Activated CD4-positive, alpha-beta memory T cell treated with anti-CD3 and anti-CD28 coated beads for 36 hours (primary cell): ENCODE measurements around the gene HOXA5. TPM values are rescaled to one million over a fixed set of nuclear protein-coding genes. Genes with fewer than 3 reads are reported as not detected.

Source experiments
- CTCF ChIA-PET: fragments of 350-600 bp; sonication (Branson Sonifier 250); formaldehyde crosslinking; loops from one replicate; lab custom pipeline; 2021; ENCODE audit warnings: antibody characterized with exemption, inconsistent platforms; lab: Charles Lee
- POLR2A ChIA-PET: fragments of 350-600 bp; sonication (Branson Sonifier 250); formaldehyde crosslinking; loops from one replicate; lab custom pipeline; 2021; ENCODE audit warnings: antibody characterized with exemption; lab: Charles Lee
- DNase-seq: peaks from one replicate; pipeline ENCODE4 v3.0.0-alpha.2; 2020
- H3K27ac Mint-ChIP-seq: one replicate; pipeline ENCODE4 v1.8.0; 2021; ENCODE audit warnings: mixed read lengths
- H3K27me3 Mint-ChIP-seq: one replicate; pipeline ENCODE4 v1.8.0; 2021; ENCODE audit warnings: mixed read lengths
- H3K36me3 Mint-ChIP-seq: one replicate; pipeline ENCODE4 v1.8.0; 2021; ENCODE audit warnings: mixed read lengths
- H3K4me1 Mint-ChIP-seq: one replicate; pipeline ENCODE4 v1.8.0; 2021; ENCODE audit warnings: low read depth, mixed read lengths
- H3K4me3 Mint-ChIP-seq: one replicate; pipeline ENCODE4 v1.8.0; 2021; ENCODE audit warnings: mild to moderate bottlenecking, mixed read lengths
- H3K9me3 Mint-ChIP-seq: one replicate; pipeline ENCODE4 v1.8.0; 2021; ENCODE audit warnings: mixed read lengths
- intact Hi-C: fragments of 100-400 bp; cut with micrococcal nuclease; formaldehyde crosslinking; loops from one replicate; pipeline ENCODE4 v1.15.1; 2023
- total RNA-seq, 2 experiments: library from RNA; stranded (reverse); gene quantifications; one replicate each; pipeline ENCODE4 v1.2.3, GENCODE V29; 2021

HOXA5 gene
- total RNA-seq, 2 experiments from 2014 or later = not detected

DNA sequence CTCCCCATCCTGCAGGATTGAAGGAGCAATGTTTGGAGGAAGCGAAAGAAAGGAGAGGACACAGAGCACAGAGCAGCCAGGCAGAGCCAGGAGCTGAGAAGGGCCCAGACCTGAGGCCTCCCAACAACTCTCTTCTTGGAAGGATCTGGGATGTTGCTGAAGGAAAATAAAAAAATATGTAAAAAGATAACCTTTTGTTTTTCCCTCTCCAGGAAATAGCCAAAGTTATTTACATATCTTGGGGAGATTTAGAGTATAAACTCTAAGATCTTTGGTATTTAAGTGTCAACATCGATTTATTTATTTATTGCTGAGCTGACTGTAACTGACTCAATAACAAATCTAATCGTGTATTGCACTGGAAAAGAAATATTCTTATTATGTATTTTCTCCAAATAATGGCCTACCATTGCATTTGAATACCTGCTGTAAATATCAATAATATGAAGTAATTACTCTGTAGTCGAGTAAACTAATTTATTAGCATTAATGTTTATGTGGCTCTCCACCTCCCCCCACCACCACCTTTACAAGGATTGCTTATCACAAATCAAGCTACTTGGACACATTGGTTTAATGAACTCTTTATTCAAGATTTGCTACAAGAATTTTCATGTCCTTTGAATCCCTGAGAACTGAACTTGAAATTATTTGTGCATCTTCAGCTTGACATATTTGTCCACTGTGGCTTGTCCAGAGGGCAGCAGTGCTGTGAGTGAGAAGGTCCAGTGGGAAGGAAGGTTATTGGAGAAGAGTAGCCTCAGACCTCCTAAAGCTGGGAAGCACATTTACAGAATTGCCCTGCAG lies 43.4 kb upstream of the HOXA5 start:
- ChIA-PET CTCF (interaction anchor here (0.8 to 6.5 kb wide), 8 partner anchors 8 to 56 kb away, joined by 3 to 45 read pairs (median 4); partner anchors contain the start of genes EVX1 and HOXA13), POLR2A (no interaction called here)
- H3K36me3 Mint-ChIP-seq = peaks cover 4% of the 10 kb centered on the region
- intact Hi-C loops = loop anchor here (5.0 kb wide), 2 partner anchors 35 to 1325 kb away; partner anchors contain the start of gene HOXA3
- no peaks in the 10 kb centered on the region for H3K9me3 Mint-ChIP-seq
- DNase-seq = peak; percentile 3
- peaks cover 80% of the 10 kb centered on the region for H3K27me3 Mint-ChIP-seq
- no peak overlapping the region for H3K4me3 Mint-ChIP-seq
- peaks cover 46% of the 10 kb centered on the region for H3K4me1 Mint-ChIP-seq
- H3K27ac Mint-ChIP-seq = no peak overlapping the region

DNA sequence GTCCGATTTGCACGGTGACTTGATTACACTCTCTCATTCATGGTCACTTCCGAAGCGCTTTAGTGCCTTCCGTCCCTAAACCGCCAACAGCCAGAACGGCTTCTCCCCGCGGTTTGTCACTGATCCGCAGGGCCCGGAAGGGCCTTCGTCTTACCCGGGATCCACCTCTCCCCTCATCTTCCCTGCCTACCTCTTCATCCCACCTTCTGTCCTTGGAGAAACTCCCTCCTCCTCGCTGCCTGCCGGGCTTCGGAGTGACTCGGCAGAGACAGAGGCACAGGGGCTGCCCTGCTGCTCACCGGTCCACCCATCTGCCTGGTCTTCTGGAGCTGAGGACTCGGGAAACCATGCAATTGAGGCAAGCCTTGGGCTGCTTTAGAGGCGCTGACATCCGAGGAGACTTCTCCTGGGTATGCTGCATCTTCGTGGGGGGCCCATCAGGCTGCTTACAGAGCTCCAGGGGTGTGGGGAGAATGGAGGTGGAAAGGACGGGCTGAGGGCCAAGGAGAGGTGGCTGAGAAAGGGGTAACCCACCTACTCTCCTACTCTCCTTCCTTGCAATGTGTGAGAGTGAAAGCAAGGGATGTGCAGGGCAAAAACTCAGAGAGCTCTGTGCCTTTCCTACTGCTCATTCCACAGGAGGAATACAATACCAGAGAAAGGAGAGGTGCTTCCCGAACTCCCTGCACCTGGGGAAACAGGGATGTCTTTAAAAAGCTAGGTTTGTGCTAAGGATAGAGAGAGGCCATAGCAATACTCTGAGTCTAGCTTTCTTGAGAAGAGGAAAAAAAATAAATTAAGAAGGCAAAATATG lies 42.6 kb upstream of the HOXA5 start:
- DNase-seq = peak; percentile 9
- H3K27me3 Mint-ChIP-seq = peaks cover 79% of the 10 kb centered on the region
- intact Hi-C loops = loop anchor here (1.0 to 5.0 kb wide), 4 partner anchors 13 to 1324 kb away; partner anchors contain the start of gene HOXA3
- peaks cover 46% of the 10 kb centered on the region for H3K4me1 Mint-ChIP-seq
- H3K36me3 Mint-ChIP-seq = peaks cover 4% of the 10 kb centered on the region
- H3K9me3 Mint-ChIP-seq = no peaks in the 10 kb centered on the region
- H3K27ac Mint-ChIP-seq = peak overlapping the region; percentile 19
- H3K4me3 Mint-ChIP-seq = peak overlapping the region; percentile 57
- ChIA-PET POLR2A (no interaction called here), CTCF (interaction anchor here (0.8 to 6.5 kb wide), 7 partner anchors 9 to 36 kb away, joined by 3 to 45 read pairs (median 4); partner anchors contain the start of gene HOXA13)

DNA sequence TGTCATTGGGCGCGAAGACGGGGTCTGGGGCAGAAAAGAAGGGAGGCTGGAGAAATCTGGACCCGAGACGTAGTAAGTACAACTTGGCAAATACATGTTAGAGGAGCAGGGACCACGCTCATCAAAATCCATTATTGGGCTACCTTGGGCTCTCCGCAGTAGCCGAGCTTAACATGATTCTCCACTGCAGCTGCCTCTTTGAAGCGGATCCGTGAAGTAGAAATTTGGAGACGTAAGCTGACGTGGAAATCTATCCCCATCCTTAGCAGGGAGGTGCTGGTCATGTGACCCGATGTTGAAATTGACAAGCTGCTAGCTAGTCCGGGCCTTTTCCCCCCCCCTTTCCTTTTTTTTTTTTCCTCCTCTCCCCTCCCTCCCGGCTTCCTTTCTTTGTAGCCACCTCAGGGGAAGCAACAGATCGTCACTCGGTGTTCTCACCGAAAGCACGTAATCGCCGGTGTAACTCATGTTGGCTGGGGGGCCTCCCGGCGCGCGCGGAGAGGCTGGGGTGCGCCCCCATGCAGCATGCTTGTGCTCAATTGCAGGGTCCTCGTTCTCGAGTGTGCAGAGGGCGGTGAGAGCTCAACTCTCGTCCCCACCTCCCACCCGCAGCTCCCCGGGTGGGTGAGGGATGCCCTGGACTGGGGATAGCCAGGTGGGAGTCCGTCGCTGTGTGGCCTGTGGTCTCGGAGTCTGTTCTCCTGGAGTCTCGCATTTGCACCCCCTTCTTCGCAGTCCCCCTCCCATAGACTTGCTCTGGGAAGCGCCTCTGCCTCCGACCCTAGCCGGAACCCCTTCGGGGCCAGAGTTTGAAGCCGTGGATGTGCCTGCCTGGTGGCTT lies 41.8 kb upstream of the HOXA5 start, which contains the start of gene HOXA11:
HOXA11 (minus strand) TSS at position 220 of the 841 bp plus-strand sequence; CDS start at position 132, 88 bp downstream.
- peak within 1 kb of the TSS; percentile 57 for H3K4me3 Mint-ChIP-seq
- DNase-seq = peak; percentile 18
- ChIA-PET POLR2A (no interaction called here), CTCF (interaction anchor here (1.0 to 6.5 kb wide), 3 partner anchors 9 to 24 kb away, joined by 4 to 45 read pairs (median 4); no protein-coding TSS in a partner anchor)
- H3K9me3 Mint-ChIP-seq = no peaks in the 10 kb centered on the region
- H3K4me1 Mint-ChIP-seq = peaks cover 46% of the 10 kb centered on the region
- intact Hi-C loops = loop anchor here (1.0 to 5.0 kb wide), 4 partner anchors 12 to 1323 kb away; partner anchors contain the start of gene HOXA3
- H3K36me3 Mint-ChIP-seq = peaks cover 4% of the 10 kb centered on the region
- peak within 1 kb of the TSS; percentile 24 for H3K27ac Mint-ChIP-seq
- H3K27me3 Mint-ChIP-seq = peaks cover 75% of the 10 kb centered on the region

DNA sequence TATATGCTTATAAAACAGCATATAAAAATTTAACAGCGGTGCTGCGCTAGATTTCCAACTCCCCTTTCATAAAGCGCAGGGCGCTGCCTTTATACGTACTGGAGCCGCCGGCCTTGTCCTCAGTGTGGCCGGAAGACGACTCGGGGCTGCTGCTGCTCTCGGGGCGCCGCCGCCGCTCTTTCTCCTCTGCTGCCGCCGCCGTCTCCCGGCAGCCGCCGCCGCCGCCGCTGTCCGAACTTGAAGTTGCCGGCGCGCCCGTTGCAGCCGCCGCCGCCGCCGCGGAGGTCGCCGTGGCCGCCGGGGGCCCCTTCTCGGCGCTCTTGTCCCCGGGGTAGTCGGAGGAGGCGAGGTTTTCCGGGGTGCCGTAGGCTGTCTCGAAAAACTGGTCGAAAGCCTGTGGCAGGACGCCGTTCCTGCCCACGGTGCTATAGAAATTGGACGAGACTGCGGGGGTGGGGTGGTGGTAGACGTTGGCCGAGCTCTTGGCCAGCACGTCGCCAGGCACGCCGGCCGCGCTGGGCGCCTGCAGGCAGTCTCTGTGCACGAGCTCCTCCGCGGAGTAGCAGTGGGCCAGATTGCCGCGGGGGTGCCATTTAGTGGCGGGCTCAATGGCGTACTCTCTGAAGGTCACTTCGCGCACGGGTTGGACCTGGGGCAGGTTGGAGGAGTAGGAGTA lies 41.0 kb upstream of the HOXA5 start:
- Mint-ChIP-seq H3K27me3 (peaks cover 73% of the 10 kb centered on the region), H3K4me3 (peak overlapping the region; percentile 57), H3K9me3 (no peaks in the 10 kb centered on the region), H3K36me3 (peaks cover 4% of the 10 kb centered on the region), H3K27ac (peak overlapping the region; percentile 24), H3K4me1 (peaks cover 47% of the 10 kb centered on the region)
- peak; percentile 43 for DNase-seq
- ChIA-PET POLR2A (no interaction called here), CTCF (interaction anchor here (1.0 to 6.5 kb wide), 4 partner anchors 10 to 23 kb away, joined by 4 to 45 read pairs (median 6); partner anchors contain the start of gene HOXA9)
- intact Hi-C loops = loop anchor here (1.0 to 5.0 kb wide), 5 partner anchors 11 to 1322 kb away; partner anchors contain the start of gene HOXA3

DNA sequence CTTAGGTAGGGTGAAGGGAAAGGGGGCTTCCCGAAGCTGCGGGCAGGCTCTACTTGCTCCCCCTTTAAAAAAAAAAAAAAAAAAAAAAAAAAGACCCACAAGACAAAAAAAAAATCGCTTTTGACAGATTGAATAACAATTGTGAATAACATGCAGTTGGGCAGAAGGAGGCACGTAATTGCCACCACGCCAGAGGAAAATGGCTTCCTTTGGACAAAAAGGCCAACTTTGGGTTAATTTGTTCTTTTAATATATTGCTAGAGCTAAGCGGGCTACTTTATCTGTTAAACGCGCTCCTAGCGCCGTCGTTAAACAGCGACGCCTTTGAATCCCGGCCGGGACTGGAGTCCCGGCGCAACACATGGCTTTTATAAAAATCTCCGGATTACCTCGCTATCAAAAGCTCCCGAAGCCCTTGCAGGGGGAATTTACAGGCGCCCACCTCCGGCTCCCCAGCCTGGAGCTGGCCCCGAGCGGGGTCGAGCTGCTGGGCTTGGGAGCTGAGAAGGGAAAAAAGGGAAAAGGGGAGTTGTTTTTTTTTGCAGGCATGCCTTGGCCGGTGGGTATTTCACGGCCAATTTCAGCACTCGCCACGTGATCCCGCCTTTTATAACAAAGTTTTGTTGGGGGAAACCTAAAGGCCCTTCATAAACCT lies 40.3 kb upstream of the HOXA5 start:
- H3K27ac Mint-ChIP-seq = no peak overlapping the region
- DNase-seq = peak; percentile 13
- ChIA-PET CTCF (interaction anchor here (1.7 to 6.5 kb wide), 2 partner anchors 11 to 18 kb away, joined by 7 to 45 read pairs; partner anchors contain the start of gene HOXA9), POLR2A (no interaction called here)
- intact Hi-C loops = loop anchor here (1.0 to 2.0 kb wide), 2 partner anchors 15 to 18 kb away; no protein-coding TSS in a partner anchor
- peak overlapping the region; percentile 57 for H3K4me3 Mint-ChIP-seq
- H3K36me3 Mint-ChIP-seq = peaks cover 4% of the 10 kb centered on the region
- peaks cover 73% of the 10 kb centered on the region for H3K27me3 Mint-ChIP-seq
- H3K4me1 Mint-ChIP-seq = peaks cover 44% of the 10 kb centered on the region
- H3K9me3 Mint-ChIP-seq = no peaks in the 10 kb centered on the region

DNA sequence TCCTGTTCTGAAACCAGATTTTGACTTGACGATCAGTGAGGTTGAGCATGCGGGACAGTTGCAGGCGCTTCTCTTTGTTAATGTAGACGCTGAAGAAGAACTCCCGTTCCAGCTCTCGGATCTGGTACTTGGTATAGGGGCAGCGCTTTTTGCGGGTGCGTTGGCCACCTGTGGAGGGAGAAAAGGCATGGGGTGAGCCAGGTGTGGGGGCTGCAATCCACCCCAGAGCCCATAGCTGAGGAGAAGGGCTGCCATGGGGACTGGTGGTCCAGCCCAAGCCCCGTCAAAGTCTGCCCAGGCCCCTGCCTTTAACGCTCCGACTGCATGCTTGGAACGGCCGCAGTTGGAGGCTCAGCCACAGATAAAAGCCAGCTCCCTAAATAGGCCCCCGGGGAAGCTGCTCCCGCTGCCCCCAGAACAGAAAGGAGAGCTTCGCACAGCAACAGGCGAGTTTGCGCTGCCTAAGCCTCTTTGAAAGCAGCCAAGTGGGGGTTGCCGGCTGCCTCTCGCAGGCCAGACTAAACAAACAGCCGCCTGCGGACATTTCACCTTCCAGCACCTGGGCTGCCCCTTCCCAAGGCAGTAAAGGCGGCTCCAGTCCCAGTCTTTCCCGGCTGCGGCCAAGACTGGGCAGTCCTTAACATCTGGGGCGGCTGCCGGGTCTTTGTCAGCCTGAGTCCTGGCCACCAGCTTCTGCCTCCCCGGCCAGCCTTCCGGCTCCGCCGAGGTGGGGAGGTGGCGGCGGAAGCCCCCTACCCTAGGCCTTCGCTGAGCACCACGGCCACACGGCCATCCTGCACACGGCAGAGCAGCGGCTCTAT lies 39.6 kb upstream of the HOXA5 start:
- Mint-ChIP-seq H3K9me3 (no peaks in the 10 kb centered on the region), H3K4me3 (no peak overlapping the region), H3K4me1 (peaks cover 37% of the 10 kb centered on the region), H3K27me3 (peaks cover 71% of the 10 kb centered on the region), H3K27ac (no peak overlapping the region), H3K36me3 (peaks cover 4% of the 10 kb centered on the region)
- POLR2A ChIA-PET = interaction anchor here (1.0 kb wide), 1 partner anchor 13 kb away, joined by 3 read pairs; no protein-coding TSS in a partner anchor
- DNase-seq = peak; percentile 9
- intact Hi-C loops = no loop called here
- CTCF ChIA-PET = interaction anchor here (0.7 to 6.5 kb wide), 5 partner anchors 12 to 22 kb away, joined by 3 to 45 read pairs (median 7); partner anchors contain the start of gene HOXA9

DNA sequence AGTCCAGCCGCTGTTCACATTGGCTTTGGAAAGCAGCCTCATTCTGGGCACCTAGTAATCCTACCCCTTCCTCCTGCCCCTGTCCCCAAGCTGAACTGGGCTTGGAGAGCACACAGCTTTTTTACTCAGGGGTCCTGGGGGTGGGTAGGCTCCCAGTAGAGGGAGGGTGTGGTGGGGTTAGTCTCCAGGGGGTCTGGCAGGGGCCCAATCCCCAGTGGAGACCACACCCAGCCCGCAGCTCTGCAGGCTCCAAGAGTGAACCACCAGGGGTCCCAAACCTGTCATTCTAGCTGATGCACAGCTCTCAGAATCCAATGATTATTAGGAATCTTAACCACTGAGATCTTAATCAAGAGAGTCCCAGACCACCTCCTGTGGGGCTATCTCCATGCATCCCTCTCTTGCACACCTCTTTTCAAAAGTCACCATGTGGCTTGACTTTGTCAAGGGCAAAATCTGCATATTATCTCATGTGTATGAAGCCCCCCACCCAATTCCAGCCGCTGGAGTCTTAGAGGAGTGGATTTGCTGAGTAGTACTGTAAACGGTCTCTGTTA lies 38.9 kb upstream of the HOXA5 start:
- Mint-ChIP-seq H3K4me3 (no peak overlapping the region), H3K36me3 (peaks cover 4% of the 10 kb centered on the region), H3K9me3 (no peaks in the 10 kb centered on the region), H3K27me3 (peaks cover 69% of the 10 kb centered on the region), H3K4me1 (peaks cover 31% of the 10 kb centered on the region), H3K27ac (no peak overlapping the region)
- intact Hi-C loops = no loop called here
- POLR2A ChIA-PET = interaction anchor here (1.0 kb wide), 1 partner anchor 14 kb away, joined by 3 read pairs; no protein-coding TSS in a partner anchor
- no peak for DNase-seq
- CTCF ChIA-PET = interaction anchor here (0.7 to 6.5 kb wide), 7 partner anchors 12 to 33 kb away, joined by 3 to 45 read pairs (median 4); partner anchors contain the start of gene HOXA9

DNA sequence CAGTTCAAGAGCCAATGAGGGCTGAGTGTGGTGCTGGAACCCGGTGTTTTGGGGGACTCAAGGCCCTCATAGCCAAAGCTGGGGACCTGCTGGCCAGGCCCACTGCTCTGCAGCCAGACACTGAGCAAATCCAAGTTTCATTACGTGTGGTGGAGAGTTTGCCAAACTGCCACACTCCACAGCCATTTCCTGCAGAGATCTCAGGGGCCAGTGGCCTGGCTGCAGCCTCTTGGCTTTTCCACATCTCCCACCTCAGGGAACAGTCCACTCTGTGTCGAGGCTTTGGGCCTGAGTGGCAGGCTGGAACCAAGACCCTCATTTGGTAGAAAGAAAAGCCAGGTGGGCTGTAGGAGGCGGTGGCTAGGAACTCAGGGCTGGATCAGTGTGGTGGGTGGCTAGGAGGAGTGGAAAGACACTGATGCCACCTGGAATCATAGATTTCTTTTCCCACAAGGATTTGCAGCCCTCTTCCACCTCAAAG lies 38.4 kb upstream of the HOXA5 start:
- DNase-seq = peak; percentile 4
- H3K4me1 Mint-ChIP-seq = peaks cover 28% of the 10 kb centered on the region
- peaks cover 67% of the 10 kb centered on the region for H3K27me3 Mint-ChIP-seq
- peaks cover 4% of the 10 kb centered on the region for H3K36me3 Mint-ChIP-seq
- POLR2A ChIA-PET = interaction anchor here (1.0 kb wide), 1 partner anchor 14 kb away, joined by 3 read pairs; no protein-coding TSS in a partner anchor
- intact Hi-C loops = no loop called here
- H3K27ac Mint-ChIP-seq = no peak overlapping the region
- no peak overlapping the region for H3K4me3 Mint-ChIP-seq
- CTCF ChIA-PET = interaction anchor here (1.0 to 6.5 kb wide), 5 partner anchors 11 to 32 kb away, joined by 3 to 45 read pairs (median 4); no protein-coding TSS in a partner anchor
- no peaks in the 10 kb centered on the region for H3K9me3 Mint-ChIP-seq
